ENCODE measurements around the gene PI4KA. TPM values are rescaled to one million over a fixed set of nuclear protein-coding genes. Genes with fewer than 3 reads are reported as not detected.
"Not testable (repeated sequence)": the region's sequence is repeated elsewhere in the genome, so short reads cannot be mapped to it uniquely, and the experiment has no call there.

Gene PI4KA
- total RNA-seq, 6 experiments from 2014 or later: 35.3 to 55.4 (median 47.7) TPM

GRCh38 chr22:20823264-20823663, 35.3 kb downstream of the PI4KA start:
- peaks cover 0 to 40% (median 14%) of the 10 kb centered on the region in 4 donors for H3K36me3 ChIP-seq
- H3K27me3 ChIP-seq: no peaks in the 10 kb centered on the region
- H3K9me3 ChIP-seq: no peaks in the 10 kb centered on the region
- no peak overlapping the region for H3K4me3 ChIP-seq
- no peak overlapping the region for H3K27ac ChIP-seq
- TF ChIP-seq CTCF (IDR thresholded peaks at IDR 0.05) (no peak), POLR2A (IDR thresholded peaks at IDR 0.05) (no peak)
- ATAC-seq (no peak), DNase-seq (no peak)
- intact Hi-C loops (cut with DNase I): no loop called here
- H3K4me1 ChIP-seq: peaks cover 0 to 15% (median 7%) of the 10 kb centered on the region in 4 donors
- WGBS (ENCODE audit: insufficient coverage, low coverage, low lambda C conversion rate, missing lambda C conversion rate): 100% methylated on average over 1 of the region's 1 CpG

GRCh38 chr22:20822240-20822639, 36.4 kb downstream of the PI4KA start:
- TF ChIP-seq CTCF (IDR thresholded peaks at IDR 0.05) (no peak), POLR2A (IDR thresholded peaks at IDR 0.05) (no peak)
- intact Hi-C loops (cut with DNase I): no loop called here
- Histone ChIP-seq H3K9me3 (no peaks in the 10 kb centered on the region), H3K4me3 (no peak overlapping the region), H3K36me3 (peaks cover 0 to 49% (median 15%) of the 10 kb centered on the region in 4 donors), H3K4me1 (peaks cover 0 to 9% (median 3%) of the 10 kb centered on the region in 4 donors), H3K27me3 (no peaks in the 10 kb centered on the region), H3K27ac (no peak overlapping the region)
- 94% methylated on average over 5 of the region's 5 CpGs for WGBS (ENCODE audit: insufficient coverage, low coverage, low lambda C conversion rate, missing lambda C conversion rate)
- DNase-seq (no peak), ATAC-seq (no peak)

DNA sequence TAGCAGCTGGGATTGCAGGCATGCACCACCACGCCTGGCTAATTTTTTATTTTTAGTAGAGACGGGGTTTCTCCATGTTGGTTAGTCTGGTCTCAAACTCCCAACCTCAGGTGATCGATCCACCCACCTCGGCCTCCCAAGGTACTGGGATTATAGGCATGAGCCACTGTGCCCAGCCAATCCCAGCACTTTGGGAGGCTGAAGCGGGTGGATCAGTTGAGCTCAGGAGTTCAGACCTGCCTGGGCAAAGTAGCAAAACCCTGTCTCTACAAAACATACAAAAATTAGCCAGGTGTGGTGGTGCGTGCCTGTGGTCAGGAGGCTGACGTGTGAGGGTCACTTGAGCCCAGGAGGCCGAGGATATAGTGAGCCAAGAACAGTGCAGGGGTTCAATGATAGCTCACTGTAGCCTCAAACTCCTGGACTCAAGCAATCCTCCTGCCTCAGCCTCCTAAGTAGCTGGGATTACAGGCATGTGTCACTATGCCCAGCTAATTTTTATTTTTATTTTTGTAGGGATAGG, 36.8 kb downstream of the PI4KA start:
- H3K4me3 ChIP-seq; H3K4me1 ChIP-seq; intact Hi-C loops (cut with DNase I); H3K27me3 ChIP-seq; ATAC-seq; H3K27ac ChIP-seq; DNase-seq; H3K9me3 ChIP-seq: not testable (repeated sequence)
- H3K36me3 ChIP-seq: peaks cover 0 to 54% (median 17%) of the 10 kb centered on the region in 4 donors
- WGBS (ENCODE audit: insufficient coverage, low coverage, low lambda C conversion rate, missing lambda C conversion rate): 97% methylated on average over 6 of the region's 8 CpGs

DNA sequence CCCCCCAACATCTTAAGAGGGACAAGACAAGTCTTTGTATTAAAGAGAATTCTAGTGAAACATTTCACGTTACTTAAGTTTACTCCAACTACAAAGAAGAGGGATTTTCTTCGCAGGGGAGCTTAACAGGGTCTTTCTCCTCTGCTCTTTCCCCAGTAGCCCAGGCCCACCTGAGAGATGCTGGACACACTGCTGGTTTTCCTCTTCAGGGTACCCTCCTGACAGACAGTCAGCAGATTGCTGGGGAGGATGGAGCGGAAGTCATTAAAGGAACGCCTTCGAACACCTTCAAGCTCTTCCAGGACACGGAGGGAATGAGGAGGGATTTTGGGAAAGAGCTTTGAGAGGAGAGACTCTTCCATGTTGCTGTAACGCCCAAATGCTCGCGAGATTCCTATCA, 39.1 kb downstream of the PI4KA start:
- no peak overlapping the region for H3K27ac ChIP-seq
- 94% methylated on average over 9 of the region's 9 CpGs for WGBS (ENCODE audit: insufficient coverage, low coverage, low lambda C conversion rate, missing lambda C conversion rate)
- TF ChIP-seq POLR2A (IDR thresholded peaks at IDR 0.05) (no peak), CTCF (IDR thresholded peaks at IDR 0.05) (no peak)

GRCh38 chr22:20818471-20818870, 40.1 kb downstream of the PI4KA start:
- DNase-seq: no peak
- TF ChIP-seq CTCF (IDR thresholded peaks at IDR 0.05): no peak
- no peak for TF ChIP-seq POLR2A (IDR thresholded peaks at IDR 0.05)
- intact Hi-C loops (cut with DNase I): no loop called here
- Histone ChIP-seq H3K27ac (no peak overlapping the region), H3K4me3 (no peak overlapping the region), H3K9me3 (no peaks in the 10 kb centered on the region), H3K4me1 (no peaks in the 10 kb centered on the region), H3K27me3 (no peaks in the 10 kb centered on the region), H3K36me3 (peaks cover 0 to 66% (median 15%) of the 10 kb centered on the region in 4 donors)
- 80% methylated on average over 1 of the region's 3 CpGs for whole genome bisulfite sequencing (ENCODE audit: insufficient coverage, low coverage, low lambda C conversion rate, missing lambda C conversion rate)
- ATAC-seq: no peak

More for the DNA sequence above, 39.1 kb downstream of the PI4KA start:
- ATAC-seq (no peak), DNase-seq (no peak)
- Histone ChIP-seq H3K9me3 (no peaks in the 10 kb centered on the region), H3K4me1 (no peaks in the 10 kb centered on the region), H3K27me3 (no peaks in the 10 kb centered on the region), H3K4me3 (no peak overlapping the region), H3K36me3 (peaks cover 0 to 71% (median 19%) of the 10 kb centered on the region in 4 donors)
- intact Hi-C loops (cut with DNase I): no loop called here

Measured in right lobe of liver (tissue), 6 donors.